Trophoblast cell (in vitro differentiated cells and primary cell): ENCODE results near the gene IQSEC3.
"Not testable (repeated sequence)": the region's sequence is repeated elsewhere in the genome, so short reads cannot be mapped to it uniquely, and the experiment has no call there.

Experiments used
- DNase-seq, 2 donors: peaks; one replicate each; pipeline ENCODE4 v3.0.0-alpha.2; 2016
- H2AFZ ChIP-seq: 2 replicates; pipeline ENCODE4 v1.6.1; 2013; ENCODE audit warnings: low read length, moderate library complexity, mild to moderate bottlenecking; ENCODE audit not compliant: insufficient read depth, poor library complexity
- H2AK5ac ChIP-seq: 2 replicates; pipeline ENCODE4 v1.6.1; 2013; ENCODE audit warnings: mild to moderate bottlenecking, low read length
- H2BK120ac ChIP-seq: 2 replicates; pipeline ENCODE4 v1.6.1; 2013; ENCODE audit warnings: low read length, mild to moderate bottlenecking, moderate library complexity; ENCODE audit not compliant: insufficient read depth, poor library complexity
- H2BK12ac ChIP-seq: 2 replicates; pipeline ENCODE4 v1.6.1; 2013; ENCODE audit warnings: mild to moderate bottlenecking, low read length, moderate library complexity
- H2BK5ac ChIP-seq: 2 replicates; pipeline ENCODE4 v1.6.1; 2013; ENCODE audit warnings: low read length, low read depth, moderate library complexity, mild to moderate bottlenecking; ENCODE audit not compliant: poor library complexity
- H3K14ac ChIP-seq: 2 replicates; pipeline ENCODE4 v1.6.1; 2013; ENCODE audit warnings: mild to moderate bottlenecking, low read length
- H3K18ac ChIP-seq: 2 replicates; pipeline ENCODE4 v1.6.1; 2013; ENCODE audit warnings: mild to moderate bottlenecking, low read length
- H3K23ac ChIP-seq: 2 replicates; pipeline ENCODE4 v1.6.1; 2013; ENCODE audit warnings: low read length
- H3K27ac ChIP-seq: 2 replicates; pipeline ENCODE4 v1.5.1; 2013; ENCODE audit warnings: low read depth, mild to moderate bottlenecking, inconsistent platforms, low read length, moderate library complexity
- H3K27me3 ChIP-seq: 2 replicates; pipeline ENCODE4 v1.6.1; 2013; ENCODE audit warnings: inconsistent platforms, mild to moderate bottlenecking, low read length, moderate library complexity; ENCODE audit not compliant: insufficient read depth
- H3K36me3 ChIP-seq, 2 experiments: 1 replicate in 1 of 2; 2 replicates in 1 of 2; pipeline ENCODE4 v1.6.1; 2013; ENCODE audit warnings: low read length in 2 of 2, mild to moderate bottlenecking in 2 of 2, moderate library complexity in 1 of 2; ENCODE audit not compliant: insufficient read depth in 2 of 2, control insufficient read depth in 1 of 2
- H3K4ac ChIP-seq: 2 replicates; pipeline ENCODE4 v1.6.1; 2013; ENCODE audit warnings: low read depth, mild to moderate bottlenecking, low read length, moderate library complexity
- H3K4me1 ChIP-seq, 2 experiments: 1 replicate in 1 of 2; 2 replicates in 1 of 2; pipeline ENCODE4 v1.6.1; 2013; ENCODE audit warnings: low read length in 2 of 2, mild to moderate bottlenecking in 2 of 2, moderate library complexity in 1 of 2; ENCODE audit not compliant: insufficient read depth in 2 of 2, control insufficient read depth in 1 of 2
- H3K4me2 ChIP-seq: 2 replicates; pipeline ENCODE4 v1.6.1; 2013; ENCODE audit warnings: inconsistent platforms, mild to moderate bottlenecking, low read length, moderate library complexity
- H3K4me3 ChIP-seq: 2 replicates; pipeline ENCODE4 v1.5.1; 2013; ENCODE audit warnings: mild to moderate bottlenecking, low read depth, low read length, inconsistent platforms
- H3K79me1 ChIP-seq: one replicate; pipeline ENCODE4 v1.6.1; 2013; ENCODE audit warnings: low read length
- H3K79me2 ChIP-seq: 2 replicates; pipeline ENCODE4 v1.6.1; 2013; ENCODE audit warnings: low read length, mild to moderate bottlenecking; ENCODE audit not compliant: control insufficient read depth, insufficient read depth, poor library complexity
- H3K9ac ChIP-seq: 2 replicates; pipeline ENCODE4 v1.6.1; 2013; ENCODE audit warnings: mild to moderate bottlenecking, low read length
- H3K9me3 ChIP-seq: 2 replicates; pipeline ENCODE4 v1.6.1; 2013; ENCODE audit warnings: low read depth, mild to moderate bottlenecking, control low read depth, inconsistent platforms, low read length; ENCODE audit not compliant: insufficient read depth
- H4K12ac ChIP-seq: 2 replicates; pipeline ENCODE4 v1.6.1; 2013; ENCODE audit warnings: low read depth, mild to moderate bottlenecking, low read length, moderate library complexity
- H4K8ac ChIP-seq: 2 replicates; pipeline ENCODE4 v1.6.1; 2013; ENCODE audit warnings: low read depth, mild to moderate bottlenecking, low read length, moderate library complexity
- H4K91ac ChIP-seq: one replicate; pipeline ENCODE4 v1.6.1; 2013; ENCODE audit warnings: low read depth, mild to moderate bottlenecking, low read length, moderate library complexity
- WGBS: extraction: QIAGEN DNeasy Blood & Tissue Kit; methylation state at CpG from one replicate; pipeline ENCODE4 v1.1.7; 2013; ENCODE audit warnings: missing lambda C conversion rate; ENCODE audit not compliant: insufficient read length, insufficient coverage; ENCODE audit errors: extremely low coverage; 5-methylcytosine and 5-hydroxymethylcytosine counted together

Gene IQSEC3

DNA sequence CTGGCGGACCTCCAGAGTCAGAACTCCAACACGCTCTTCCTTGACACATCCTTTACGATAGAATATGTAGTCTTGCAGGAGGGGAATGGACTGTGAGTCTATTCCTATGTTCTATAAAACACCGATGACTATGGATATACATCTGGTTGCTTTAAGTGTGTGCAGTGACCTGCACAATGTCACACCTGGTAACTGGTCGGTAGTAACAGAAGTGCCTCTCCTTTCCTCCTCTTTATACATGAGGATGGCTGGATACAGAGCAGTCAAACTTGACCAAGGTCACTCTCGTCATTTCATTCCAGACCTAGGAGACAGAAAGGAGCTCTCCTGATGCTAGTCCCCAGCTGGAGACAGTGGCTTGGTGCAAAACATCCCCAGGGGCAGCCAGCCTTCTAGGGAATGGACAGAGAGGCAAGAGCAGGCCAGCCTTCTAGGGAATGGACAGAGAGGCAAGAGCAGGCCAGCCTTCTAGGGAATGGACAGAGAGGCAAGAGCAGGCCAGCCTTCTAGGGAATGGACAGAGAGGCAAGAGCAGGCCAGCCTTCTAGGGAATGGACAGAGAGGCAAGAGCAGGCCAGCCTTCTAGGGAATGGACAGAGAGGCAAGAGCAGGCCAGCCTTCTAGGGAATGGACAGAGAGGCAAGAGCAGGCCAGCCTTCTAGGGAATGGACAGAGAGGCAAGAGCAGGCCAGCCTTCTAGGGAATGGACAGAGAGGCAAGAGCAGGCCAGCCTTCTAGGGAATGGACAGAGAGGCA lies 21.2 kb upstream of the IQSEC3 start:
- H2BK12ac ChIP-seq, H3K36me3 ChIP-seq, H3K4me3 ChIP-seq, H3K27me3 ChIP-seq, H3K4me1 ChIP-seq, H2BK5ac ChIP-seq, H3K9me3 ChIP-seq, H4K12ac ChIP-seq, H3K27ac ChIP-seq, H2AFZ ChIP-seq, H3K23ac ChIP-seq, H2AK5ac ChIP-seq, H4K91ac ChIP-seq, H3K14ac ChIP-seq, H3K4me2 ChIP-seq, H3K9ac ChIP-seq, H4K8ac ChIP-seq, H3K4ac ChIP-seq, H3K18ac ChIP-seq, H3K79me1 ChIP-seq, H3K79me2 ChIP-seq, H2BK120ac ChIP-seq, DNase-seq: not testable (repeated sequence)
- no CpG with 5 or more reads among the region's 6 CpGs for WGBS

DNA sequence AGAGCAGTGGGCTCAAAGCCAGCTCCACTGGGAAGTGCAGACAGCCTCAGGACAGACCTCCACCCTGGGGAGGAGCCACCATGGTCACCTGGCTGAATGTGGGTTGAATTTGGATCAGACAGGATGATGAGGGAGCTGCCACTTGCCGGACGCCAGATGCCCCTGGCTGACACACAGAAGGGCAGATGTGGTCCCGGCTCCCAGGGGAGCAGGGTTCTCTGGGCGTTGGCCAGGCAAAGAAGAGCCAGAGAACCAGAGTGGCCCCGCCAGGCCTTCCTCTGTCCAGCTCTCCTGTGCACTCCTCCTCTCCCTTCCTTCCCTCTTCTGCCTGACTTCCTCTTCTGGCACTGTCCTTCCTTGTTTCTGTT lies 20.6 kb upstream of the IQSEC3 start:
- not testable (repeated sequence) for H3K9me3 ChIP-seq, H3K4me3 ChIP-seq, H4K91ac ChIP-seq, H3K9ac ChIP-seq, H3K4me2 ChIP-seq, H3K14ac ChIP-seq, H3K79me2 ChIP-seq, H3K27ac ChIP-seq, H2AFZ ChIP-seq, H3K36me3 ChIP-seq, H2BK5ac ChIP-seq, H2AK5ac ChIP-seq, H4K12ac ChIP-seq, H3K79me1 ChIP-seq, H4K8ac ChIP-seq, H3K4ac ChIP-seq, H3K23ac ChIP-seq, H2BK12ac ChIP-seq, H2BK120ac ChIP-seq, H3K27me3 ChIP-seq, H3K18ac ChIP-seq, H3K4me1 ChIP-seq, DNase-seq
- WGBS: no CpG with 5 or more reads among the region's 5 CpGs

DNA sequence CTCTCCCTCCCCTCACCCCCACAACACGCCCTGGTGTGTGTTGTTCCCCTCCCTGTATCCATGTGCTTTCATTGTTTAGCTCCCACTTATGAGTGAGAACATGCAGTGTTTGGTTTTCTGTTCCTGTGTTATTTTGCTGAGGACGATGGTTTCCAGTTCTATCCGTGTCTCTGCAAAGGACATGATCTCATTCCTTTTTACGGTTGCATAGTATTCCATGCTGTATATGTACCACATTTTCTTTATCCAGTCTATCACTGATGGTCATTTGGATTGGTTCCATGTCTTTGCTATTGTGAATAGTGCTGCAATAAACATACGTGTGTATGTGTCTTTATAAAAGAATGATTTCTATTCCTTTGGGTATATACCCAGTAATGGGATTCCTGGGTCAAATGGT lies 20.0 kb upstream of the IQSEC3 start:
- not testable (repeated sequence) for H4K12ac ChIP-seq, H3K4me1 ChIP-seq, H3K27ac ChIP-seq, H3K14ac ChIP-seq, H2AFZ ChIP-seq, H3K79me2 ChIP-seq, H3K9me3 ChIP-seq, H2BK12ac ChIP-seq, H4K8ac ChIP-seq, H3K18ac ChIP-seq, DNase-seq, H3K27me3 ChIP-seq, H2AK5ac ChIP-seq, H3K4me2 ChIP-seq, H3K36me3 ChIP-seq, H3K4ac ChIP-seq, H3K9ac ChIP-seq, H4K91ac ChIP-seq, H3K79me1 ChIP-seq, H2BK5ac ChIP-seq, H3K4me3 ChIP-seq, H2BK120ac ChIP-seq, H3K23ac ChIP-seq
- WGBS: no CpG with 5 or more reads among the region's 5 CpGs

DNA sequence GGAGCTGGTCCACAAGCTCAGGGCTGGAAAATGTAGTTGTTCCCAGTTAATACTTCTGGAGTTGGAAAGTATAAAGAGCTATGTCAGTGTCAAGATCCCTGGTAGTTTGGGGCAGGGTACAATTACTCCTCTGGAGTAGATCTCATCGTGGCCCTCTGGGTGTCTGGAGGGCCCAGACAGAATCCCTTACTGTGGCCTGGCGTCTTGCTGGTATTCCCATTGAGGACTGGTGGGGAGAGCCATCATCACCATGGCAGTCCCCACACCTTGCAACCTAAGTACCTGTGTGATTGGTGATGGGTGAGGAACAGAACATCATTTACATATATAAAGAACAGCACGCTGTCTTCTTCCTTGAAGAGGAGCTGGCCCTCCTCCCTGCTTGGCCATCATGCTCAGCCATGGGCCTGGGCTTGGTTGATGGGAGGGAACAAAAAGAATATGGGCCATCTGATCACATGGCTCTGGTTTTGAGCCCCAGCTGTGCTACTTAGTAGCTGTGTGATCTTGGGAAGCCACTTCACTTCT lies 18.8 kb upstream of the IQSEC3 start:
- not testable (repeated sequence) for H2BK12ac ChIP-seq, H3K14ac ChIP-seq, H3K4me2 ChIP-seq, H2AFZ ChIP-seq, H3K4ac ChIP-seq, H2BK5ac ChIP-seq, H2AK5ac ChIP-seq, H3K23ac ChIP-seq, H3K9me3 ChIP-seq, H2BK120ac ChIP-seq, H3K9ac ChIP-seq, H3K36me3 ChIP-seq, H3K27ac ChIP-seq, H3K79me1 ChIP-seq, H4K8ac ChIP-seq, H3K18ac ChIP-seq, H3K79me2 ChIP-seq, H3K4me1 ChIP-seq, H3K4me3 ChIP-seq, H4K91ac ChIP-seq, H3K27me3 ChIP-seq, H4K12ac ChIP-seq, DNase-seq
- WGBS: no CpG with 5 or more reads among the region's 3 CpGs
